MM.1S (cell line): Measurements from ENCODE around the gene TUBG2.

Source experiments
- DNase-seq: peaks from one replicate; pipeline ENCODE4 v3.0.0-alpha.2; 2015
- H2AFZ ChIP-seq: fragments of 300-600 bp; sonication (generic); 2 replicates; pipeline ENCODE4 v1.6.0; 2016; ENCODE audit warnings: antibody characterized with exemption, low read length
- H3F3A ChIP-seq: fragments of 300-600 bp; sonication (generic); 2 replicates; pipeline ENCODE4 v1.6.1; 2016; ENCODE audit warnings: mild to moderate bottlenecking, antibody characterized with exemption, low read length, moderate library complexity, mixed read lengths; ENCODE audit not compliant: insufficient read depth
- H3K27ac ChIP-seq: fragments of 300-600 bp; sonication (generic); 2 replicates; pipeline ENCODE4 v1.5.1; 2016; ENCODE audit warnings: mild to moderate bottlenecking, low read length
- H3K27me3 ChIP-seq: fragments of 300-600 bp; sonication (generic); replicated peaks from 2 replicates; pipeline ENCODE4 v1.6.0; 2016; ENCODE audit warnings: low read length; ENCODE audit not compliant: insufficient read depth
- H3K36me3 ChIP-seq: fragments of 300-600 bp; sonication (generic); replicated peaks from 2 replicates; pipeline ENCODE4 v1.6.1; 2016; ENCODE audit warnings: mild to moderate bottlenecking, low read length, mixed read lengths; ENCODE audit not compliant: insufficient read depth
- H3K4me1 ChIP-seq: fragments of 300-600 bp; sonication (generic); 2 replicates; pipeline ENCODE4 v1.6.1; 2016; ENCODE audit warnings: low read length, mixed read lengths
- H3K4me2 ChIP-seq: fragments of 300-600 bp; sonication (generic); 2 replicates; pipeline ENCODE4 v1.6.0; 2016; ENCODE audit warnings: low read depth, low read length
- H3K4me3 ChIP-seq: fragments of 300-600 bp; sonication (generic); 2 replicates; pipeline ENCODE4 v1.5.1; 2016; ENCODE audit warnings: low read length, mixed read lengths
- H3K79me2 ChIP-seq: fragments of 300-600 bp; sonication (generic); 2 replicates; pipeline ENCODE4 v1.6.1; 2016; ENCODE audit warnings: mixed run types, low read length, mixed read lengths
- H3K9ac ChIP-seq: fragments of 300-600 bp; sonication (generic); 2 replicates; pipeline ENCODE4 v1.6.1; 2016; ENCODE audit warnings: low read length, mixed read lengths
- H3K9me2 ChIP-seq: fragments of 300-600 bp; sonication (generic); replicated peaks from 2 replicates; pipeline ENCODE4 v1.6.1; 2016; ENCODE audit warnings: mild to moderate bottlenecking, low read length, mixed read lengths; ENCODE audit not compliant: insufficient read depth
- H3K9me3 ChIP-seq: fragments of 300-600 bp; sonication (generic); replicated peaks from 2 replicates; pipeline ENCODE4 v1.6.1; 2016; ENCODE audit warnings: mild to moderate bottlenecking, low read length, mixed read lengths; ENCODE audit not compliant: insufficient read depth
- H4K20me1 ChIP-seq: fragments of 300-600 bp; sonication (generic); 2 replicates; pipeline ENCODE4 v1.6.1; 2016; ENCODE audit warnings: mild to moderate bottlenecking, low read length, moderate library complexity, mixed read lengths; ENCODE audit not compliant: insufficient read depth
- CTCF ChIP-seq: fragments of 300-600 bp; sonication (generic); IDR thresholded peaks from 2 replicates; pipeline ENCODE4 v1.5.1; 2016; ENCODE audit warnings: antibody characterized with exemption, low read length, mixed read lengths
- EZH2 ChIP-seq: fragments of 300-600 bp; sonication (generic); optimal IDR thresholded peaks from 2 replicates; pipeline ENCODE3; 2017; ENCODE audit warnings: low read depth, mild to moderate bottlenecking, antibody characterized with exemption, low read length, mixed read lengths
- EZH2phosphoT487 ChIP-seq: fragments of 300-600 bp; sonication (generic); IDR thresholded peaks from 2 replicates; pipeline ENCODE4 v1.6.1; 2018; ENCODE audit warnings: antibody characterized with exemption, low read length

TUBG2 gene

GRCh38 chr17:42702446-42702845, 43.4 kb downstream of the TUBG2 start:
- Histone ChIP-seq H3K9ac (no peak overlapping the region), H2AFZ (no peak overlapping the region), H3K27me3 (no peaks in the 10 kb centered on the region), H4K20me1 (no peaks in the 10 kb centered on the region), H3K27ac (no peak overlapping the region), H3F3A (peaks cover 9% of the 10 kb centered on the region), H3K4me1 (peaks cover 18% of the 10 kb centered on the region), H3K4me3 (no peak overlapping the region), H3K79me2 (no peaks in the 10 kb centered on the region), H3K9me3 (no peaks in the 10 kb centered on the region), H3K36me3 (0 out of 2 replicates have a peak, but pooled peaks cover under 1% of the 10 kb centered on the region), H3K9me2 (no peaks in the 10 kb centered on the region), H3K4me2 (no peak overlapping the region)
- DNase-seq: no peak
- TF ChIP-seq EZH2phosphoT487 (no peak), EZH2 (no peak), CTCF (no peak)

- no peak for TF ChIP-seq EZH2
- no peak for TF ChIP-seq EZH2phosphoT487
- no peak for TF ChIP-seq CTCF
- Histone ChIP-seq H3K4me3 (no peak overlapping the region), H3K4me2 (peak overlapping the region; percentile 26; the same call in 1 of the 2 replicates), H4K20me1 (no peaks in the 10 kb centered on the region), H3K9me3 (no peaks in the 10 kb centered on the region), H2AFZ (no peak overlapping the region), H3K9me2 (no peaks in the 10 kb centered on the region), H3K27me3 (no peaks in the 10 kb centered on the region), H3K4me1 (peaks cover 18% of the 10 kb centered on the region), H3K36me3 (peaks cover 7% of the 10 kb centered on the region; the same call in 1 of the 2 replicates), H3K27ac (peak overlapping the region; percentile 53; the same call in 1 of the 2 replicates), H3K9ac (no peak overlapping the region), H3F3A (peaks cover 9% of the 10 kb centered on the region), H3K79me2 (no peaks in the 10 kb centered on the region)
- no peak for DNase-seq
Measured at GRCh38 chr17:42704490-42704836, 45.4 kb downstream of the TUBG2 start.

GRCh38 chr17:42704837-42705494, 45.9 kb downstream of the TUBG2 start:
- Histone ChIP-seq H3K4me1 (peaks cover 18% of the 10 kb centered on the region), H2AFZ (no peak overlapping the region), H3K9me2 (no peaks in the 10 kb centered on the region), H3K9me3 (no peaks in the 10 kb centered on the region), H3K9ac (no peak overlapping the region), H3K27me3 (no peaks in the 10 kb centered on the region), H3K4me3 (no peak overlapping the region), H3F3A (peaks cover 9% of the 10 kb centered on the region), H3K27ac (peak overlapping the region; percentile 53; the same call in 1 of the 2 replicates), H3K4me2 (peak overlapping the region; percentile 39; the same call in 1 of the 2 replicates), H3K36me3 (peaks cover 7% of the 10 kb centered on the region; the same call in 1 of the 2 replicates), H3K79me2 (no peaks in the 10 kb centered on the region), H4K20me1 (no peaks in the 10 kb centered on the region)
- DNase-seq: peak; percentile 51
- TF ChIP-seq EZH2phosphoT487 (no peak), EZH2 (no peak), CTCF (no peak)
